Activated T-helper 2 cell treated with anti-CD3 and anti-CD28 coated beads, Interferon-gamma antibody, Interleukin-2, Interleukin-4, amounts not matched to agents 10 μg/mL and 5 μg/mL and 100 μg/mL, durations not matched to agents 14 hours and 24 hours and 36 hours (primary cell): ENCODE measurements around the gene STAT6. TPM values are rescaled to one million over a fixed set of nuclear protein-coding genes. Genes with fewer than 3 reads are reported as not detected.

ENCODE experiments used
- DNase-seq: peaks from one replicate; pipeline ENCODE4 v3.0.0; 2021; ENCODE audit warnings: low spot score
- H3K27ac Mint-ChIP-seq: one replicate; pipeline ENCODE4 v1.8.0; 2021; ENCODE audit warnings: mixed read lengths
- H3K27me3 Mint-ChIP-seq: one replicate; pipeline ENCODE4 v1.8.0; 2021; ENCODE audit warnings: low read depth, mixed read lengths
- H3K36me3 Mint-ChIP-seq: one replicate; pipeline ENCODE4 v1.8.0; 2021; ENCODE audit warnings: low read depth, mixed read lengths
- H3K4me1 Mint-ChIP-seq: one replicate; pipeline ENCODE4 v1.8.0; 2021; ENCODE audit warnings: low read depth, mixed read lengths
- H3K4me3 Mint-ChIP-seq: one replicate; pipeline ENCODE4 v1.8.0; 2021; ENCODE audit warnings: low read depth, mild to moderate bottlenecking, moderate library complexity, mixed read lengths
- H3K9me3 Mint-ChIP-seq: one replicate; pipeline ENCODE4 v1.8.0; 2021; ENCODE audit warnings: mixed read lengths
- intact Hi-C: fragments of 100-400 bp; cut with micrococcal nuclease; formaldehyde crosslinking; loops from one replicate; pipeline ENCODE4 v1.15.1; 2023
- total RNA-seq: library from RNA; stranded (reverse); gene quantifications from 2 replicates; pipeline ENCODE4 v1.2.3, GENCODE V29; 2022

STAT6 gene
- total RNA-seq, 1 donor from 2014 or later: 341 TPM

DNA sequence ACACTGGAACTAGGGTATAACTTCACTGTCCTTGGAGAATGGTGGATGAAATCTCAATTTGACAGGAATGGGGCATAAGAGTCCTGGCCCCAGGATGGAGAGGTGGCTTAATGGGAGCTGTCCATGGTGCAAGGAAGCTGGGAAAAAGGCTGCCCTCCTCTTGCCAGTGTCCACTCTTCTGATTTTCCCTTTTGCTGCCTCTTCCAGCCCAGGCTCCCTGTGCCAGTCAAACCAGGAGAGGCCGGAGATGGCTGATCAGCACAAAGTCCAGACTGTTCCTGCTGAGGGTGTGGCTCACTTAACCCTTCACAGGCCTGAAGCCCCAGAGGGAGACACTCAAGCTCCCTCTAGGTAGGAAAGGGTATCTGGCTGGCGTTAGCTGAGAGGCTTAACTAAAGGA, 61.3 kb downstream of the STAT6 start, which contains the start of gene MYO1A:
Gene MYO1A (minus strand): TSS at position 240 of the 400 bp plus-strand sequence. CDS start 1,806 bp downstream, outside the sequence.
- Mint-ChIP-seq H3K36me3 (peaks cover 23% of the 10 kb centered on the region), H3K4me1 (peaks cover 44% of the 10 kb centered on the region), H3K4me3 (no peak within 1 kb of the TSS), H3K27ac (no peak within 1 kb of the TSS), H3K9me3 (no peaks in the 10 kb centered on the region), H3K27me3 (no peaks in the 10 kb centered on the region)
- intact Hi-C loops: loop anchor here (5.0 kb wide), 1 partner anchor 38 kb away; no protein-coding TSS in a partner anchor
- DNase-seq: no peak

DNA sequence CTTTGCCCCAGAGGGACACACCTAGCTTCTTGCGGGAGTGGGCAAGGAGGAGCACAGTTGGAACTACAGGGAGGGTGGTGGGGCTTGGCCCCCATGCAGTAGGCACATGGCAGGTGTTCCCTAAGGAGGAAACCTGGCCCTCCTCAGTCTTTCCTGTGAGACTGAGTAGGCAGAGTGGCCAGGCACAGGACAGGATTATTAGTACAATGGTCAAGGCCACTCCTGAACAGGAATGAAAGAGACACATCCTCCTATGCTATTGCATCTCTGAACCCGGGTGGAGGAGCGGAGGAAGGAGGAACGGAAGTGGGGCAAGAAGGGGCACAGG, 62.1 kb downstream of the STAT6 start:
- H3K4me3 Mint-ChIP-seq: no peak overlapping the region
- H3K36me3 Mint-ChIP-seq: peaks cover 16% of the 10 kb centered on the region
- peaks cover 45% of the 10 kb centered on the region for H3K4me1 Mint-ChIP-seq
- intact Hi-C loops: loop anchor here (5.0 kb wide), 1 partner anchor 37 kb away; no protein-coding TSS in a partner anchor
- DNase-seq: no peak
- no peaks in the 10 kb centered on the region for H3K27me3 Mint-ChIP-seq
- no peaks in the 10 kb centered on the region for H3K9me3 Mint-ChIP-seq
- H3K27ac Mint-ChIP-seq: no peak overlapping the region

DNA sequence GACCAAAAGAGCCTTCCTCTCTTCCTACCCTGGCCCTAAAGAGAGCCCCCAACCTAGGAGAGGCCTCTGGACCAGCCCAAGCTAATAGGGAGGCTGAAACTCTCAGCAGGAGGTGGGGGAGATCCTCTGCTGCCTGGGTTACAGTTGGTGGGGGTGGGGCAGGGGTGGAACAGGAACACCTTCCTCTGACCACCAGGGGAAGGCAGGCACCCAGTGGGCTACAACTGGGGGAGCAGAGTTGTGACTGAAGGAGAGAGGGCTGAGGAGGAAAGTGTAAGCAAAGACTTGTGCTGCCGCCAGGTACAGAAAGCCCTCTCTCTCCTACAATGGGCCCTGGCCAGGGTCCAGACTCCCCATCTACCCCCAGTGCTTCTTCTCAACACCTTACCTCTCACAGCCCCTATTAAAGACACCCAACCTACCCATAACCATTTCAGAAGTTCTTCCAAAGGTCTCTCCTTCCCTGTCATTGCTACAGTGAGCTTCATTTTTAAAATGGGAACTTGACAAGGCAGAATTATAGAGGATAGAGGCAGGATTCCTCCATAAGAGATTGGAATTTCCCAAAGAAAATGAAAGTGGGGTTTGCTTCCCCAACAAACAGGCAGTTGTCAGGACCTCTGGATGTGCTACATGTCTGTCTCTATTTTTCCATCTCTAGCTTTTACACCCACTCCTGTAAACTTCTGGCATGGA, 62.6 kb downstream of the STAT6 start:
- no peaks in the 10 kb centered on the region for H3K9me3 Mint-ChIP-seq
- no peaks in the 10 kb centered on the region for H3K27me3 Mint-ChIP-seq
- peak overlapping the region; percentile 21 for H3K27ac Mint-ChIP-seq
- no peak overlapping the region for H3K4me3 Mint-ChIP-seq
- H3K36me3 Mint-ChIP-seq: peaks cover 11% of the 10 kb centered on the region
- no peak for DNase-seq
- H3K4me1 Mint-ChIP-seq: peaks cover 45% of the 10 kb centered on the region
- intact Hi-C loops: loop anchor here (5.0 kb wide), 1 partner anchor 36 kb away; no protein-coding TSS in a partner anchor

DNA sequence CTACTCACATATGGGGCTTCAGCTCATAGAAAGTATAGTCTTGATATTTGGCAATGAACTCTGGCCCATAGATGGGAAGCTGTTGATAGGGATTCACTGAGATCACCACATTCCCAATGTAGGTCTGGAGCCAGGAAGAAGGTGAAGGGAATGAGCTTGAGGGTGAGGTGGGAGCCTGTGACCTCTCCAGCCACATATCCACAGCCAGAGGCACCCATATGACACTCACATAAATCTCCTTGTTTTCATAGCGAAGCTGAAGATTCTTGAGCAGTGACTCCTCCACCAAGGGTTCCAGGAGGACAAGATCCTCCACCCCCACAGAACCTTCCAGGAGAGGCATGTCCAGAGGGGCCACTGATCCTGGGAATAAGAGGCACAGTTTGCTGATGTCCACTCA, 63.2 kb downstream of the STAT6 start:
- Mint-ChIP-seq H3K4me1 (peaks cover 45% of the 10 kb centered on the region), H3K36me3 (peaks cover 5% of the 10 kb centered on the region), H3K27ac (peak overlapping the region; percentile 87), H3K4me3 (no peak overlapping the region), H3K27me3 (no peaks in the 10 kb centered on the region), H3K9me3 (no peaks in the 10 kb centered on the region)
- intact Hi-C loops: loop anchor here (2.0 to 5.0 kb wide), 2 partner anchors 17 to 36 kb away; no protein-coding TSS in a partner anchor
- DNase-seq: no peak

DNA sequence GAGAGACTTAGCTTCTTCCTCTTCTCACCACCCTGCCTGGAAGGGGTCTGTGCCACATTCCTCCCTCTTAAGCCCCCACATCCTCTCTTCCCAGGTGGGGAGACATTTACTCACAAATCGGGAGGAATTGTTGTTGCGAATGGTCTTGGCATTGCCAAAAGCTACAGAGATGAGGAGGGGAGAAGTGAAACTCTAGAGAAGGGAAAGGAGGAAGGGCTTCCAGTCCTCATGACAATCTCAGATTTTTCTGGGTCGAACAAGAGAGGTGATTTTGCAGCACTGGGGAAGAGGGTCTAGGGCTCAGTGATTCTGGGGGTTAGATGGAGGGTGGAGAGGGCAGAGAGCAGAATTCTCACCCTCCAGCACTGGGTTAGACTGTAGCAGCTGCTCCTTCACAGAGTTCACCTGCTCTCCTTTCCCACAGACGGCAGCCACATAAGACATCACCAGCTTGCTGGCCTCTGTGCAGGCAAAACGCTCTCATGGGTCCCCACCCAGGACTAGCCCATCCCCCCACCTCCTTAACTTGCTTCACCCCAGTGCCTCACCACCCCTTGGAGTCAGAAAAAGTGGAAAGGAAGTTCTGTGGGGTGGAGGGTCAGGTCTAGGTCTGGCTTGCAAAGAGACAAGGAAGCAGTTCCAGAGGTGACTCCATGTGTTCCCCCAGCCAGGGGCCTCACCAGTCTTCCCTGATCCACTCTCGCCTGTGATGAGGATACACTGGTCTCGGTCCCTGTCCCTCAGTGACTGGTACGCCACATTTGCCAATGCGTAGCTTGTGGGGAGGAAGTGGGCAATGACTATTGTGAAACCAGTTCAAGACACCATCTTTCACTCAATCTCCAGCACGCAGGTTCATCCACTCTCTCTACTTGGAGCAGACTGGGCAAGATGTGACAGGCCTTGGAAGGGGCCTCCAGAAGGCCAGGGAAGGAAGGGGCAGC, 63.9 kb downstream of the STAT6 start:
- H3K9me3 Mint-ChIP-seq: no peaks in the 10 kb centered on the region
- DNase-seq: peak; percentile 39
- H3K27me3 Mint-ChIP-seq: no peaks in the 10 kb centered on the region
- peak overlapping the region; percentile 87 for H3K27ac Mint-ChIP-seq
- H3K4me3 Mint-ChIP-seq: peak overlapping the region; percentile 3
- no peaks in the 10 kb centered on the region for H3K36me3 Mint-ChIP-seq
- intact Hi-C loops: loop anchor here (2.0 to 5.0 kb wide), 2 partner anchors 18 to 35 kb away; no protein-coding TSS in a partner anchor
- peaks cover 45% of the 10 kb centered on the region for H3K4me1 Mint-ChIP-seq

DNA sequence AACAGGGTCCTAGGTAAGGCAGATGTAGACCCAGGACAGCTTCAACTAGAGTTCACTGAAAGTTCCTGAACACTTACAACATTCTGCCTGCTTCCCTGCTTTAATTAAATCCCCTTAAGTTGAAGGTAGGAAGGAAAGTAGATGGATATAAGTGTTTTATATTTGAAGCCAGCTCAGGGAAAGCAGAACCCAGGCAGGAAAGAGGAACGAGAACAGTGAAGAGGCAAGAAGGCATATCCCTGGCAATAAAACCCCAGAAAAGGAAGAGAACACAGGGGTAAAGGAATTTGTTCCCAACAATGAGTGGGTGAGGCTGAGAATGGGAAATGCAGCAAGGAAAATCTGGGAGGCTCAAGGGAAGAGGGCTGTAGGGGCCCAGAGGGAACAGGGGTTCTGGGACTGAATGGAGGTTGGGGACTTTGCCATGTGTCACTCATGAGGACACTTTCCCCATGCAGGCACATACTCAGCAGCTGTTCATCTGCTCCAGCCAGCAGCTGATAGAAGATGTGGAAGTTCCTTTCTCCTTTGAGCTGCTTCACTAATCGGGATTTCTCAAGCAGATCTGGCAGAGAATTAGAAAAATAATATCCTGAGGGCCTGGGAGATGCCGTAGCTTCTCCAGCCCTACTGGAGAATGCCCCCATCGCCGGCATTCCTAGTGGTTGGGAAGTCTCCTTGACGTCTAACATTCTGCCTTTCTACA, 64.9 kb downstream of the STAT6 start:
- intact Hi-C loops: loop anchor here (2.0 to 5.0 kb wide), 2 partner anchors 19 to 34 kb away; no protein-coding TSS in a partner anchor
- Mint-ChIP-seq H3K4me1 (peaks cover 45% of the 10 kb centered on the region), H3K9me3 (no peaks in the 10 kb centered on the region), H3K27me3 (no peaks in the 10 kb centered on the region), H3K36me3 (no peaks in the 10 kb centered on the region), H3K4me3 (no peak overlapping the region), H3K27ac (peak overlapping the region; percentile 43)
- no peak for DNase-seq

Other genes with a start within 250 kb of the STAT6 start
- gene SDR9C7, start 177.0 kb downstream of the STAT6 start, total RNA-seq: not detected in 2 replicates
- 0.30 and 0.41 TPM in 2 replicates for gene RDH16, start 153.8 kb downstream of the STAT6 start, total RNA-seq
- gene ZBTB39, start 104.8 kb downstream of the STAT6 start, total RNA-seq: 10.5 and 10.6 TPM in 2 replicates
- gene TAC3, start 94.8 kb downstream of the STAT6 start, total RNA-seq: not detected in 2 replicates
- 2.4 and 4.2 TPM in 2 replicates for gene MYO1A, start 61.2 kb downstream of the STAT6 start, total RNA-seq
- gene NEMP1, start 32.6 kb downstream of the STAT6 start, total RNA-seq: 79.8 and 86.7 TPM in 2 replicates
- 72.8 and 74.7 TPM in 2 replicates for gene NAB2, start 22.2 kb downstream of the STAT6 start, total RNA-seq
- 1.8 and 2.1 TPM in 2 replicates for gene LRP1, start 17.1 kb upstream of the STAT6 start, total RNA-seq
- gene LRP1-AS, start 36.3 kb upstream of the STAT6 start, total RNA-seq: not detected in 2 replicates
- gene NXPH4, start 105.4 kb upstream of the STAT6 start, total RNA-seq: 0.82 and 0.90 TPM in 2 replicates
- 295 and 307 TPM in 2 replicates for gene SHMT2, start 118.3 kb upstream of the STAT6 start, total RNA-seq
- gene STAC3, start 139.8 kb upstream of the STAT6 start, total RNA-seq: 5.6 and 6.1 TPM in 2 replicates